Astrocyte (in vitro differentiated cells and primary cell): Measurements from ENCODE around the gene TEX101. TPM values are rescaled to one million over a fixed set of nuclear protein-coding genes. Genes with fewer than 3 reads are reported as not detected.
"Not testable (repeated sequence)": the region's sequence is repeated elsewhere in the genome, so short reads cannot be mapped to it uniquely, and the experiment has no call there.

ENCODE experiments used
- DNase-seq: peaks from one replicate; pipeline ENCODE4 v3.0.0-alpha.2; 2010; ENCODE audit warnings: low read depth
- FAIRE-seq: peaks from 2 replicates; lab custom pipeline; 2011; peaks lifted over from hg19 to GRCh38; lab: Jason Lieb, UNC
- H2AFZ ChIP-seq: 2 replicates; pipeline ENCODE4 v1.6.0; 2012; ENCODE audit warnings: low read depth, low read length, inconsistent platforms
- H3K27ac ChIP-seq: 2 replicates; pipeline ENCODE4 v1.5.1; 2011; ENCODE audit warnings: low read depth, low read length, inconsistent platforms
- H3K27me3 ChIP-seq: 2 replicates; pipeline ENCODE4 v1.6.0; 2011; ENCODE audit warnings: low read length, inconsistent platforms; ENCODE audit not compliant: insufficient read depth
- H3K36me3 ChIP-seq: 2 replicates; pipeline ENCODE4 v1.5.1; 2011; ENCODE audit warnings: low read length, inconsistent platforms; ENCODE audit not compliant: insufficient read depth
- H3K4me1 ChIP-seq: 2 replicates; pipeline ENCODE4 v1.5.1; 2011; ENCODE audit warnings: low read length, inconsistent platforms; ENCODE audit not compliant: insufficient read depth
- H3K4me2 ChIP-seq: 2 replicates; pipeline ENCODE4 v1.6.0; 2012; ENCODE audit warnings: low read length, inconsistent platforms
- H3K4me3 ChIP-seq: 2 replicates; pipeline ENCODE4 v1.5.1; 2011; ENCODE audit warnings: low read depth, mild to moderate bottlenecking, low read length, inconsistent platforms; ENCODE audit not compliant: insufficient read depth
- H3K79me2 ChIP-seq: 2 replicates; pipeline ENCODE4 v1.6.0; 2012; ENCODE audit warnings: mild to moderate bottlenecking, low read length, inconsistent platforms; ENCODE audit not compliant: insufficient read depth
- H3K9ac ChIP-seq: 2 replicates; pipeline ENCODE4 v1.6.0; 2012; ENCODE audit warnings: mild to moderate bottlenecking, low read length, inconsistent platforms
- H3K9me3 ChIP-seq: 2 replicates; pipeline ENCODE4 v1.5.1; 2012; ENCODE audit warnings: low read depth, mild to moderate bottlenecking, low read length, inconsistent platforms; ENCODE audit not compliant: insufficient read depth
- H4K20me1 ChIP-seq: 2 replicates; pipeline ENCODE4 v1.6.0; 2012; ENCODE audit warnings: low read length, inconsistent platforms; ENCODE audit not compliant: insufficient read depth
- H3K27ac Mint-ChIP-seq: one replicate; pipeline ENCODE4 v1.8.0; 2021; ENCODE audit warnings: mild to moderate bottlenecking, mixed read lengths; ENCODE audit not compliant: unreplicated experiment
- H3K27me3 Mint-ChIP-seq: one replicate; pipeline ENCODE4 v1.8.0; 2021; ENCODE audit warnings: low read depth, mixed read lengths; ENCODE audit not compliant: unreplicated experiment
- H3K36me3 Mint-ChIP-seq: one replicate; pipeline ENCODE4 v1.8.0; 2021; ENCODE audit warnings: low read depth, mixed read lengths; ENCODE audit not compliant: unreplicated experiment
- H3K4me1 Mint-ChIP-seq: one replicate; pipeline ENCODE4 v1.8.0; 2021; ENCODE audit warnings: low read depth, mixed read lengths; ENCODE audit not compliant: unreplicated experiment
- H3K4me3 Mint-ChIP-seq: one replicate; pipeline ENCODE4 v1.8.0; 2021; ENCODE audit warnings: mild to moderate bottlenecking, moderate library complexity, mixed read lengths; ENCODE audit not compliant: unreplicated experiment
- H3K9me3 Mint-ChIP-seq: one replicate; pipeline ENCODE4 v1.8.0; 2021; ENCODE audit warnings: mild to moderate bottlenecking, mixed read lengths; ENCODE audit not compliant: unreplicated experiment
- EZH2 ChIP-seq: IDR thresholded peaks from 2 replicates; pipeline ENCODE4 v1.6.1; 2012; ENCODE audit warnings: mild to moderate bottlenecking, low read length, inconsistent platforms; ENCODE audit not compliant: insufficient read depth
- total RNA-seq: library from RNA; stranded (reverse); gene quantifications from 2 replicates; pipeline ENCODE4 v1.2.1, GENCODE V29; 2021
- TF ChIP-seq, protein P1 (sequence below): IDR thresholded peaks from 2 replicates; pipeline ENCODE4 v1.5.1; 2011; ENCODE audit warnings: low read depth, mild to moderate bottlenecking, inconsistent platforms, low read length, moderate library complexity; ENCODE audit not compliant: insufficient read depth

The TEX101 gene
- total RNA-seq, 1 donor from 2014 or later, result not detected

DNA sequence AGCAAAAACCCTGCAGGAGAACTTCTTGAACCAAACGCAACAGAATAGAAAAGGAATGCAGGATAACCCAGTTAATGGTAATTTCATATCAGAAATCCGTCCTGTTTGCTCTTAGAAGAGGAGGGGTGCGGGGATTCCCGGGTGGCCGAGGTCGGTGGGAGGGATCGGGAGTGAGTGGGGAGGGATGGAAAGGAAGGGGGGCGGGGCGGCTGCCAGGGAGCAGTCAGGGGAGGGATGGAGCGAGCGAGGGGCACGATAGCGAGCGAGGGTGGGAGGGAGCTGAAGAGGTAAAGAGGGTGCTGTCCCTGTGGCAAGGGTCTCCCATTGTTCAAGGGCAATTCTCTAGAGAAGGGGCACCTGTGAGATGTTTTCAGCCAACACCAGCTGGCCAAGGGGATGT is 34.7 kb upstream of the TEX101 start:
- DNase-seq, result no peak
- Histone ChIP-seq H3K4me1 (no peaks in the 10 kb centered on the region), H3K79me2 (no peaks in the 10 kb centered on the region), H3K27me3 (no peaks in the 10 kb centered on the region), H3K4me2 (no peak overlapping the region), H4K20me1 (no peaks in the 10 kb centered on the region), H3K4me3 (no peak overlapping the region), H3K9ac (no peak overlapping the region), H3K36me3 (no peaks in the 10 kb centered on the region), H3K9me3 (no peaks in the 10 kb centered on the region), H2AFZ (no peak overlapping the region), H3K27ac (no peak overlapping the region)
- H3K4me3 Mint-ChIP-seq, result no peak overlapping the region
- peaks cover 8% of the 10 kb centered on the region for H3K27me3 Mint-ChIP-seq
- FAIRE-seq, result no peak
- H3K36me3 Mint-ChIP-seq, result no peaks in the 10 kb centered on the region
- no peaks in the 10 kb centered on the region for H3K4me1 Mint-ChIP-seq
- TF ChIP-seq EZH2, result no peak
- TF ChIP-seq, protein P1, sequence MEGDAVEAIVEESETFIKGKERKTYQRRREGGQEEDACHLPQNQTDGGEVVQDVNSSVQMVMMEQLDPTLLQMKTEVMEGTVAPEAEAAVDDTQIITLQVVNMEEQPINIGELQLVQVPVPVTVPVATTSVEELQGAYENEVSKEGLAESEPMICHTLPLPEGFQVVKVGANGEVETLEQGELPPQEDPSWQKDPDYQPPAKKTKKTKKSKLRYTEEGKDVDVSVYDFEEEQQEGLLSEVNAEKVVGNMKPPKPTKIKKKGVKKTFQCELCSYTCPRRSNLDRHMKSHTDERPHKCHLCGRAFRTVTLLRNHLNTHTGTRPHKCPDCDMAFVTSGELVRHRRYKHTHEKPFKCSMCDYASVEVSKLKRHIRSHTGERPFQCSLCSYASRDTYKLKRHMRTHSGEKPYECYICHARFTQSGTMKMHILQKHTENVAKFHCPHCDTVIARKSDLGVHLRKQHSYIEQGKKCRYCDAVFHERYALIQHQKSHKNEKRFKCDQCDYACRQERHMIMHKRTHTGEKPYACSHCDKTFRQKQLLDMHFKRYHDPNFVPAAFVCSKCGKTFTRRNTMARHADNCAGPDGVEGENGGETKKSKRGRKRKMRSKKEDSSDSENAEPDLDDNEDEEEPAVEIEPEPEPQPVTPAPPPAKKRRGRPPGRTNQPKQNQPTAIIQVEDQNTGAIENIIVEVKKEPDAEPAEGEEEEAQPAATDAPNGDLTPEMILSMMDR, result no peak
- H3K9me3 Mint-ChIP-seq, result no peaks in the 10 kb centered on the region
- no peak overlapping the region for H3K27ac Mint-ChIP-seq

DNA sequence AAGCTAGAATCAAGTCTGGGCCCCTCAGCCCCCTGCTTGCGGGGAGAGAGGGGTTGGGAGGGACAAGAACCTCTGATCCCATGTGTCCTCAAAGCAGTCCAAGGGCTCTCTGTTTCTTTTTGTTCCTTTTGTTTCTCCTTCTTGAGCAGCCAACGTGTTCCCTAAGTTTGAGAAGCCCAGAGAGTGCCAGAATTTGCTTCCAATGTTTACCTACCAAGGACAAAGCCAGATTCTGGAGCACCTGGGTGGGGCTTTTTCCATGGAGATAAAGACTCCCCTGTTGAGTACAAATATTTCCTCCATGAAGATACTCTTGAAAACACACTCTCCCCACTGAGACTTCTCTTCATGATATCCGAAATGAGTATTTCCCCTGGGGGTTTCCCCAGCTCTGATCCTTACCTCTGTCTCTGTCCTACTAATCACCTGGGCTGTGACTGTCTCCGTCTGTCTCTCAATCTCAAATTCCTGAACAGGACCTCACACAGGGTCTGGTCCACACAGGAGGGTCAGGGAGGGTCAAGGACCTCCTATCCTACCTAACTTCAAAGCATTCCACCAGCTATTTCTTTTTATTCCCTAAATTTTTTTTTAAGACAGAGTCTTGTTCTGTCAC is 33.8 kb upstream of the TEX101 start:
- Histone ChIP-seq H3K9ac (no peak overlapping the region), H3K79me2 (no peaks in the 10 kb centered on the region), H4K20me1 (no peaks in the 10 kb centered on the region), H3K4me2 (no peak overlapping the region), H3K4me3 (no peak overlapping the region), H3K27ac (no peak overlapping the region), H2AFZ (no peak overlapping the region), H3K36me3 (no peaks in the 10 kb centered on the region), H3K27me3 (no peaks in the 10 kb centered on the region), H3K9me3 (no peaks in the 10 kb centered on the region), H3K4me1 (no peaks in the 10 kb centered on the region)
- H3K27me3 Mint-ChIP-seq, result peaks cover 8% of the 10 kb centered on the region
- no peak for DNase-seq
- no peaks in the 10 kb centered on the region for H3K9me3 Mint-ChIP-seq
- TF ChIP-seq, protein P1, result no peak
- TF ChIP-seq EZH2, result no peak
- no peak overlapping the region for H3K27ac Mint-ChIP-seq
- no peaks in the 10 kb centered on the region for H3K4me1 Mint-ChIP-seq
- no peak for FAIRE-seq
- no peak overlapping the region for H3K4me3 Mint-ChIP-seq
- no peaks in the 10 kb centered on the region for H3K36me3 Mint-ChIP-seq

DNA sequence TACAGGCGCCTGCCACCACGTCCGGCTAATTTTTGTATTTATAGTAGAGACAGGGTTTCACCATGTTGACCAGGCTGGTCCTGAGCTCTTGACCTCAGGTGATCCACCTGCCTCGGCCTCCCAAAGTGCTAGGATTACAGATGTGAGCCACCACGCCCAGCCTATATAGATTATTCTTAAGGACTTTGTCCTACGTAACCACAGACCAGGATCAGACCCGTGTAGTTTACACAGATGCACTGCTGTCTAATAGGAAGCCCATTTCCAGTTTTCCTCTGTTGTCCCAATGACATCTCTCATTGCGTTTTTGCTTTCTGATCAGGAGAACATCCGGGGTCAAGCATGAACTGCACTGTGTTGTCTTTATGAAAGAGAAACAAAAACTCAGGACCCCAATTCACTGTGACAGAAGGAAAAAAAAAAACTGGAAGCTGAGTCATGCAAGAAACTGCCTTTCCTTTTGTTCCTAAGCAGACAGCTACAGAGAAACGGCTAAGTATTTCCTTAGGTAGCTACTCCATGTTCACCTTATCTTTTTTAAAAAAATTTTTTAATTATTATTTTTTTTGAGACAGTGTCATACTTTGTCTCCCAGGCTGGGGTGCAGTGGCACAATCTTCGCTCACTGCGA is 32.0 kb upstream of the TEX101 start:
- H3K27me3 Mint-ChIP-seq, H3K4me3 Mint-ChIP-seq, H2AFZ ChIP-seq, H3K27ac ChIP-seq, H3K27ac Mint-ChIP-seq, DNase-seq, H3K79me2 ChIP-seq, FAIRE-seq, H3K4me2 ChIP-seq, H4K20me1 ChIP-seq, H3K27me3 ChIP-seq, H3K36me3 ChIP-seq, H3K9me3 ChIP-seq, H3K9me3 Mint-ChIP-seq, H3K4me1 Mint-ChIP-seq, H3K36me3 Mint-ChIP-seq, H3K4me3 ChIP-seq, H3K9ac ChIP-seq, H3K4me1 ChIP-seq: not testable (repeated sequence)

DNA sequence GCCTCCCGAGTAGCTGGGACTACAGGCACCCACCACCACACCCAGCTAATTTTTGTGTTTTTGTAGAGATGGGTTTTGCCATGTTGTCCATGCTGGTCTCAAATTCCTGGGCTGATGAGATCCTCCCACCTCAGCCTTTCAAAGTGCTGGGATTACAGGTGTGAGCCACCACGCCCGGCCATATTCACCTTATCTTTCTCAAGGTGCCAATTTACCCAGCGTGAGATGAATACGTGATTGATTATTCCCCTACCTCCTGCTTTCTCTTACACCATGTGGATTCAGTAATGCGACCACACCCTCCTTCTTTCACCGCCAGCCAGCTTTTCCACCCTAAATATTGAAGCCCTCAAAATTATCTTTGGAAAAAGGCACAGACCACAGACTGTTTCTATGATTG is 31.4 kb upstream of the TEX101 start:
- H3K9me3 ChIP-seq, H3K27me3 Mint-ChIP-seq, DNase-seq, H2AFZ ChIP-seq, H4K20me1 ChIP-seq, H3K9ac ChIP-seq, H3K79me2 ChIP-seq, H3K36me3 ChIP-seq, H3K27me3 ChIP-seq, H3K4me3 ChIP-seq, H3K4me1 Mint-ChIP-seq, H3K9me3 Mint-ChIP-seq, H3K36me3 Mint-ChIP-seq, H3K27ac ChIP-seq, FAIRE-seq, H3K4me1 ChIP-seq, H3K4me2 ChIP-seq, H3K27ac Mint-ChIP-seq, H3K4me3 Mint-ChIP-seq: not testable (repeated sequence)

DNA sequence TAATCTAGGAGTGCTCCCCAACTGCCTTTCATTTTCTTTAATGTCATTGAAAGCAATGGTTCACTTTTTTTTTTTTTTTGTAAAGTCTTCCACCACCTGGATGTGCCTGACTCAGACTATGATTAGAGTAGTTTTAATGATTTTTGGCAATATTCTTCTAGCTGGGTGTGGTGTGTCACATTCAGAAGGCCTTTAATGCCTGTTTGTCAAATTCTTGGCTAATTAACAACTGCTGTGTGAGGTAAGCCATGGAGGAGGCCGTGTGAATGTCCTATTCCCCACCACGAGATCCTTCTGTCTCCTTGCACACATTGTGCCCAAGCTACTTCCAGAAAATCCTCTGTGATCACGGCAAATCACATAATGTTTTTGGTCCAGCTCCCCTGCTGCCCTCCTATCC is 30.9 kb upstream of the TEX101 start:
- H3K9ac ChIP-seq, H3K36me3 ChIP-seq, H3K9me3 Mint-ChIP-seq, H3K27ac ChIP-seq, H3K4me1 ChIP-seq, H3K27ac Mint-ChIP-seq, H3K36me3 Mint-ChIP-seq, H4K20me1 ChIP-seq, H3K4me2 ChIP-seq, H3K4me3 ChIP-seq, H3K27me3 Mint-ChIP-seq, H3K9me3 ChIP-seq, DNase-seq, H2AFZ ChIP-seq, H3K4me1 Mint-ChIP-seq, H3K4me3 Mint-ChIP-seq, FAIRE-seq, H3K27me3 ChIP-seq, H3K79me2 ChIP-seq: not testable (repeated sequence)
